Liver (tissue), 9 donors: ENCODE results near the gene JAG1. TPM values are rescaled to one million over a fixed set of nuclear protein-coding genes. Genes with fewer than 3 reads are reported as not detected.

ENCODE experiments used
- DNase-seq: peaks from one replicate; pipeline ENCODE4 v3.0.0-alpha.2; 2017; ENCODE audit warnings: low spot score
- H3K27ac ChIP-seq, 2 donors: one replicate each; pipeline ENCODE4 v1.7.0; 2013; ENCODE audit warnings: inconsistent platforms in 2 of 2, low read length in 2 of 2, control low read depth in 1 of 2, low read depth in 1 of 2, mild to moderate bottlenecking in 1 of 2
- H3K27me3 ChIP-seq, 4 donors: one replicate each; pipeline versions ENCODE4 v1.6.1 to v1.7.0; 2013; ENCODE audit warnings: low read length in 3 of 4, inconsistent platforms in 1 of 4, mild to moderate bottlenecking in 1 of 4, moderate library complexity in 1 of 4; ENCODE audit not compliant: control insufficient read depth in 4 of 4, insufficient read depth in 4 of 4
- H3K36me3 ChIP-seq, 4 donors: one replicate each; pipeline versions ENCODE4 v1.6.1 to v1.7.0; 2013; ENCODE audit warnings: low read length in 3 of 4, mild to moderate bottlenecking in 3 of 4, low read depth in 1 of 4, moderate library complexity in 1 of 4; ENCODE audit not compliant: control insufficient read depth in 4 of 4, insufficient read depth in 3 of 4
- H3K4me1 ChIP-seq, 4 donors: one replicate each; pipeline versions ENCODE4 v1.6.1 to v1.7.0; 2013; ENCODE audit warnings: low read length in 3 of 4, mild to moderate bottlenecking in 3 of 4, moderate library complexity in 1 of 4; ENCODE audit not compliant: control insufficient read depth in 4 of 4, insufficient read depth in 4 of 4
- H3K4me3 ChIP-seq, 3 donors: one replicate each; pipeline versions ENCODE4 v1.6.1 to v1.7.0; 2013; ENCODE audit warnings: low read length in 3 of 3, control low read depth in 1 of 3, low read depth in 1 of 3, mild to moderate bottlenecking in 1 of 3
- H3K9ac ChIP-seq, 2 donors: one replicate each; pipeline ENCODE4 v1.7.0; 2013; ENCODE audit warnings: low read length in 2 of 2, mild to moderate bottlenecking in 2 of 2, moderate library complexity in 2 of 2, control low read depth in 1 of 2, low read depth in 1 of 2
- H3K9me3 ChIP-seq, 4 donors: one replicate each; pipeline versions ENCODE4 v1.6.1 to v1.7.0; 2013; ENCODE audit warnings: low read length in 3 of 4; ENCODE audit not compliant: control insufficient read depth in 4 of 4
- EGR1 ChIP-seq, 2 donors: IDR thresholded peaks; 2 replicates each; pipeline ENCODE4 v1.6.1; 2016 to 2018; ENCODE audit warnings: antibody characterized with exemption in 2 of 2, low read depth in 2 of 2
- FOXA1 ChIP-seq: IDR thresholded peaks from 2 replicates; pipeline ENCODE4 v1.6.1; 2016; ENCODE audit warnings: antibody characterized with exemption
- FOXA2 ChIP-seq: IDR thresholded peaks from 2 replicates; pipeline ENCODE4 v1.6.1; 2016; ENCODE audit warnings: antibody characterized with exemption
- GABPA ChIP-seq, 2 donors: IDR thresholded peaks in 1 of 2; conservative IDR thresholded peaks in 1 of 2; 2 replicates each; pipeline ENCODE4 v1.6.1; 2016; ENCODE audit warnings: antibody characterized with exemption in 2 of 2, mild to moderate bottlenecking in 1 of 2, moderate library complexity in 1 of 2
- HNF4A ChIP-seq, 2 donors: conservative IDR thresholded peaks; 2 replicates each; pipeline ENCODE4 v1.6.1; 2016; ENCODE audit warnings: antibody characterized with exemption in 2 of 2, mild to moderate bottlenecking in 2 of 2
- HNF4G ChIP-seq: IDR thresholded peaks from 2 replicates; pipeline ENCODE4 v1.6.1; 2016; ENCODE audit warnings: antibody characterized with exemption
- JUND ChIP-seq, 2 donors: IDR thresholded peaks; 2 replicates each; pipeline ENCODE4 v1.6.1; 2016; ENCODE audit warnings: antibody characterized with exemption in 2 of 2
- NR2F2 ChIP-seq: IDR thresholded peaks from 2 replicates; pipeline ENCODE4 v1.6.1; 2016; ENCODE audit warnings: antibody characterized with exemption
- RAD21 ChIP-seq, 2 donors: IDR thresholded peaks; 2 replicates each; pipeline ENCODE4 v1.6.1; 2016; ENCODE audit warnings: antibody characterized with exemption in 2 of 2, mild to moderate bottlenecking in 2 of 2
- YY1 ChIP-seq: IDR thresholded peaks from 2 replicates; pipeline ENCODE4 v1.6.1; 2016; ENCODE audit warnings: antibody characterized with exemption, mild to moderate bottlenecking
- WGBS: extraction: QIAGEN DNeasy Blood & Tissue Kit; methylation state at CpG from one replicate; pipeline ENCODE4 v1.1.7; 2013; 5-methylcytosine and 5-hydroxymethylcytosine counted together
- polyA plus RNA-seq, 2 donors: library from polyadenylated mRNA; stranded (reverse) in 1 of 2; unstranded in 1 of 2; fragments of 200-250 nt in 1 of 2; fragments of >200 nt in 1 of 2; fragmentation: Nextera tagmentation in 1 of 2; extraction: Ambion mirVana in 1 of 2; gene quantifications; one replicate each; pipeline versions ENCODE4 v1.2.1 to v1.2.3, GENCODE V29; 2013 to 2015
- total RNA-seq, 2 donors: library from RNA; depleted of rRNA; stranded (reverse); fragments of >200 nt; gene quantifications; one replicate each; pipeline ENCODE4 v1.2.3, GENCODE V29; 2014
- TF ChIP-seq, protein P1 (sequence below): fragments of 150-350 bp; IDR thresholded peaks from 2 replicates; pipeline ENCODE4 v1.5.1; 2017; ENCODE audit warnings: improper control_type of control experiment, low read depth, low read length; ENCODE audit not compliant: missing input control
- TF ChIP-seq, protein P2 (sequence below): IDR thresholded peaks from 2 replicates; pipeline ENCODE4 v1.6.1; 2016; ENCODE audit warnings: antibody characterized with exemption, mild to moderate bottlenecking
- TF ChIP-seq, protein P3 (sequence below): IDR thresholded peaks from 2 replicates; pipeline ENCODE4 v1.6.1; 2016; ENCODE audit warnings: antibody characterized with exemption
- TF ChIP-seq, protein P4 (sequence below): IDR thresholded peaks from 2 replicates; pipeline ENCODE4 v1.6.1; 2016; ENCODE audit warnings: antibody characterized with exemption
- TF ChIP-seq, protein P5 (sequence below): IDR thresholded peaks from 2 replicates; pipeline ENCODE4 v1.6.1; 2016; ENCODE audit warnings: antibody characterized with exemption
- donor health status: healthy.
- donor health status: healthy.
- donor health status: healthy.
- donor health status: healthy.
- donor health status: healthy.

JAG1 gene
- total and polyA plus RNA-seq, 4 donors, result 1.8 to 16.6 (median 4.6) TPM

DNA sequence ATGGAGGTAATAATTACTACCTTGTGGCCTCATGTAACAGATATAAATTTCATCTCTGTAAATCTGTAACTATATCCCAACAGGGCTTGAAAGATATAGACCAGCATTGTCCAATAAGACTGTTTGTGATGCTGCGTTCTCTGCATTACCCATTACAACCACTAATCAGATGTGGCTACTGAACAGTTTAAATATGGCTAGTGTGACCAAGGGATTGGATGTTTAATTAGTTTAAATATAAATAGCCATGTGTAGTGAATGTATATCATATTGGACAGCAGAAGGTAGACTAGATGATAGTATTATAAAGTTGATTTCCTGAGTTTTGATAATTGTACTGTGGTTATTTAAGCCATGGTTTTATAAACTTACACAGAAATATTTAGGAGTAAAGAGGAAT is 27.8 kb upstream of the JAG1 start:
- H3K4me3 ChIP-seq, result no peak overlapping the region
- no peak overlapping the region for H3K27ac ChIP-seq
- H3K27me3 ChIP-seq, result no peaks in the 10 kb centered on the region
- TF ChIP-seq NR2F2 (no peak), GABPA (IDR thresholded peaks at IDR 0.05 in 1 of 2, conservative IDR thresholded peaks at IDR 0.05 in 1 of 2) (no peak), YY1 (no peak), EGR1 (IDR thresholded peaks at IDR 0.05; ENCODE audit: low read depth in 2 of 2) (no peak)
- TF ChIP-seq, protein P1, sequence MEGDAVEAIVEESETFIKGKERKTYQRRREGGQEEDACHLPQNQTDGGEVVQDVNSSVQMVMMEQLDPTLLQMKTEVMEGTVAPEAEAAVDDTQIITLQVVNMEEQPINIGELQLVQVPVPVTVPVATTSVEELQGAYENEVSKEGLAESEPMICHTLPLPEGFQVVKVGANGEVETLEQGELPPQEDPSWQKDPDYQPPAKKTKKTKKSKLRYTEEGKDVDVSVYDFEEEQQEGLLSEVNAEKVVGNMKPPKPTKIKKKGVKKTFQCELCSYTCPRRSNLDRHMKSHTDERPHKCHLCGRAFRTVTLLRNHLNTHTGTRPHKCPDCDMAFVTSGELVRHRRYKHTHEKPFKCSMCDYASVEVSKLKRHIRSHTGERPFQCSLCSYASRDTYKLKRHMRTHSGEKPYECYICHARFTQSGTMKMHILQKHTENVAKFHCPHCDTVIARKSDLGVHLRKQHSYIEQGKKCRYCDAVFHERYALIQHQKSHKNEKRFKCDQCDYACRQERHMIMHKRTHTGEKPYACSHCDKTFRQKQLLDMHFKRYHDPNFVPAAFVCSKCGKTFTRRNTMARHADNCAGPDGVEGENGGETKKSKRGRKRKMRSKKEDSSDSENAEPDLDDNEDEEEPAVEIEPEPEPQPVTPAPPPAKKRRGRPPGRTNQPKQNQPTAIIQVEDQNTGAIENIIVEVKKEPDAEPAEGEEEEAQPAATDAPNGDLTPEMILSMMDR, result peak; percentile 12
- no peaks in the 10 kb centered on the region for H3K36me3 ChIP-seq
- H3K4me1 ChIP-seq, result no peaks in the 10 kb centered on the region
- WGBS, result 95% methylated on average over 1 of the region's 1 CpG
- H3K9ac ChIP-seq, result no peak overlapping the region
- DNase-seq, result no peak
- H3K9me3 ChIP-seq, result peaks cover 0 to 2% (median 0%) of the 10 kb centered on the region in 4 donors

DNA sequence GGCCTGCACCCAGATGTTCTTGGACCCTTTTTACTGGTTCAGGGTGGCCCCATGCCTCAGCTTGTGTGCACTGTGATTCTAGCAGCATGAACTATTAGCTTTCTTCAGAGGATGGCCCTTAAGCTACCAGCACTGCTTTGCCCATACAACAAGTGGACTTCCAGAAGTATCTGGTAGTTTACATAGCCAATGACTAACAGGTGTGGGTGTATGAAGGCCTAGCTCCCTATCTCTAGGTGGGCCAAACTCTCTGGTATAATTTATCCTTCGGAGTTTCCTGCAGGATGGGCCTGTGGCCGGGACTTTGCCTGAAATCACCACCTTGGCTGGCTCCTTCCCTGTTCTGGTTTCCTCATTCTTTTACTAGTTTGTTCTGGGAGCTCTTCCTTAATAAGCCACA is 26.1 kb upstream of the JAG1 start:
- Histone ChIP-seq H3K9ac (no peak overlapping the region), H3K27ac (no peak overlapping the region)

More for the DNA sequence above, 26.1 kb upstream of the JAG1 start:
- no peaks in the 10 kb centered on the region for H3K36me3 ChIP-seq
- no peak for DNase-seq
- WGBS, result 86% methylated on average over 2 of the region's 2 CpGs
- no peaks in the 10 kb centered on the region for H3K27me3 ChIP-seq
- TF ChIP-seq GABPA (IDR thresholded peaks at IDR 0.05 in 1 of 2, conservative IDR thresholded peaks at IDR 0.05 in 1 of 2), result no peak
- no peak for TF ChIP-seq YY1
- TF ChIP-seq, protein P2, sequence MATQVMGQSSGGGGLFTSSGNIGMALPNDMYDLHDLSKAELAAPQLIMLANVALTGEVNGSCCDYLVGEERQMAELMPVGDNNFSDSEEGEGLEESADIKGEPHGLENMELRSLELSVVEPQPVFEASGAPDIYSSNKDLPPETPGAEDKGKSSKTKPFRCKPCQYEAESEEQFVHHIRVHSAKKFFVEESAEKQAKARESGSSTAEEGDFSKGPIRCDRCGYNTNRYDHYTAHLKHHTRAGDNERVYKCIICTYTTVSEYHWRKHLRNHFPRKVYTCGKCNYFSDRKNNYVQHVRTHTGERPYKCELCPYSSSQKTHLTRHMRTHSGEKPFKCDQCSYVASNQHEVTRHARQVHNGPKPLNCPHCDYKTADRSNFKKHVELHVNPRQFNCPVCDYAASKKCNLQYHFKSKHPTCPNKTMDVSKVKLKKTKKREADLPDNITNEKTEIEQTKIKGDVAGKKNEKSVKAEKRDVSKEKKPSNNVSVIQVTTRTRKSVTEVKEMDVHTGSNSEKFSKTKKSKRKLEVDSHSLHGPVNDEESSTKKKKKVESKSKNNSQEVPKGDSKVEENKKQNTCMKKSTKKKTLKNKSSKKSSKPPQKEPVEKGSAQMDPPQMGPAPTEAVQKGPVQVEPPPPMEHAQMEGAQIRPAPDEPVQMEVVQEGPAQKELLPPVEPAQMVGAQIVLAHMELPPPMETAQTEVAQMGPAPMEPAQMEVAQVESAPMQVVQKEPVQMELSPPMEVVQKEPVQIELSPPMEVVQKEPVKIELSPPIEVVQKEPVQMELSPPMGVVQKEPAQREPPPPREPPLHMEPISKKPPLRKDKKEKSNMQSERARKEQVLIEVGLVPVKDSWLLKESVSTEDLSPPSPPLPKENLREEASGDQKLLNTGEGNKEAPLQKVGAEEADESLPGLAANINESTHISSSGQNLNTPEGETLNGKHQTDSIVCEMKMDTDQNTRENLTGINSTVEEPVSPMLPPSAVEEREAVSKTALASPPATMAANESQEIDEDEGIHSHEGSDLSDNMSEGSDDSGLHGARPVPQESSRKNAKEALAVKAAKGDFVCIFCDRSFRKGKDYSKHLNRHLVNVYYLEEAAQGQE, result no peak
- TF ChIP-seq FOXA2, result no peak
- TF ChIP-seq RAD21 (IDR thresholded peaks at IDR 0.05), result no peak
- TF ChIP-seq JUND (IDR thresholded peaks at IDR 0.05), result no peak
- no peak for TF ChIP-seq HNF4G
- TF ChIP-seq EGR1 (IDR thresholded peaks at IDR 0.05; ENCODE audit: low read depth in 2 of 2), result no peak
- TF ChIP-seq, protein P3, sequence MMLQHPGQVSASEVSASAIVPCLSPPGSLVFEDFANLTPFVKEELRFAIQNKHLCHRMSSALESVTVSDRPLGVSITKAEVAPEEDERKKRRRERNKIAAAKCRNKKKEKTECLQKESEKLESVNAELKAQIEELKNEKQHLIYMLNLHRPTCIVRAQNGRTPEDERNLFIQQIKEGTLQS, result no peak
- TF ChIP-seq NR2F2, result no peak
- TF ChIP-seq HNF4A (conservative IDR thresholded peaks at IDR 0.05), result no peak
- TF ChIP-seq, protein P4, sequence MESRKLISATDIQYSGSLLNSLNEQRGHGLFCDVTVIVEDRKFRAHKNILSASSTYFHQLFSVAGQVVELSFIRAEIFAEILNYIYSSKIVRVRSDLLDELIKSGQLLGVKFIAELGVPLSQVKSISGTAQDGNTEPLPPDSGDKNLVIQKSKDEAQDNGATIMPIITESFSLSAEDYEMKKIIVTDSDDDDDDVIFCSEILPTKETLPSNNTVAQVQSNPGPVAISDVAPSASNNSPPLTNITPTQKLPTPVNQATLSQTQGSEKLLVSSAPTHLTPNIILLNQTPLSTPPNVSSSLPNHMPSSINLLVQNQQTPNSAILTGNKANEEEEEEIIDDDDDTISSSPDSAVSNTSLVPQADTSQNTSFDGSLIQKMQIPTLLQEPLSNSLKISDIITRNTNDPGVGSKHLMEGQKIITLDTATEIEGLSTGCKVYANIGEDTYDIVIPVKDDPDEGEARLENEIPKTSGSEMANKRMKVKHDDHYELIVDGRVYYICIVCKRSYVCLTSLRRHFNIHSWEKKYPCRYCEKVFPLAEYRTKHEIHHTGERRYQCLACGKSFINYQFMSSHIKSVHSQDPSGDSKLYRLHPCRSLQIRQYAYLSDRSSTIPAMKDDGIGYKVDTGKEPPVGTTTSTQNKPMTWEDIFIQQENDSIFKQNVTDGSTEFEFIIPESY, result no peak
- TF ChIP-seq, protein P5, sequence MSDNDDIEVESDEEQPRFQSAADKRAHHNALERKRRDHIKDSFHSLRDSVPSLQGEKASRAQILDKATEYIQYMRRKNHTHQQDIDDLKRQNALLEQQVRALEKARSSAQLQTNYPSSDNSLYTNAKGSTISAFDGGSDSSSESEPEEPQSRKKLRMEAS, result no peak
- no peak for TF ChIP-seq FOXA1
- H3K4me1 ChIP-seq, result no peaks in the 10 kb centered on the region
- peaks cover 0 to 2% (median 0%) of the 10 kb centered on the region in 4 donors for H3K9me3 ChIP-seq
- no peak overlapping the region for H3K4me3 ChIP-seq
